ENCODE measurements around the gene BMPR1B.
"Not testable (repeated sequence)": the region's sequence is repeated elsewhere in the genome, so short reads cannot be mapped to it uniquely, and the experiment has no call there.

Gene BMPR1B

DNA sequence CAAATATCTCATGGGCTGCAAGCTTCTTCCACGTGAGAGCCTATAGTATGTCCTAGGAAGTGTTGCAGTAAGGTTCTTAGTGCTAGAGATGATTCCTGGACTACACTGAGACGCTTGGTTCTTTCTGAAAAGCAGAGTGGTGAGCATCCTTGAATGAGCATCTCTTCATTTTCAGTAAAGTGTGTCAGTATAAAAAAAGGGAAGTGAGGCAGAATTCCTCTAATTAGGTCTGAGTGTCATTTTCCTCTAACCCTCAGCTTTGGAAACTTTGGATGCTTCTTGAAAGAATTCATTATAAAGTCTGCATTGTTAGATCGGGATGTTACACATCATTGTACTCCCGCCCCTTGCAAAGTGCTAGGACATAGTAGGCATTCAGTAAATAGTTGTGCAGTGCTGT is 5.2 kb downstream of the BMPR1B start:
- DNase-seq (ENCODE audit: low read depth) = no peak

DNA sequence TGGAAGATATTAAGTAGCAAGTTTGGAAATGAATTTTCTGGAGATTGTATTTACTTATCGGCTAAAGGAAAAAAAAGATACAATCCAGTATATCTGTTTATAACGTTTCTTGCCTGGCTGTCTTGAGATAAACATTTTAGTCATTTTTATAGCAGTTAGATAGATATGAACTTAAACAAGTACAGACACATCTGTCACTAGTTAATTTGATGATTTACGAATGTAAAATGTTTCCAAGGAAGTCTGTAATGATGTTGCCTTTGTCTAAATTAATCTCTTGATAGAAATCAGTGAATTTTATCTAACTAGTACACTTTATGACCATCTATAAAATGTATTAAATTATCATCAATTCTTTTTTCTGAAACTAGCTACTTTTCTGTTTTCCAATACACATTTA is 5.7 kb downstream of the BMPR1B start:
- no peak for DNase-seq (ENCODE audit: low read depth)

DNA sequence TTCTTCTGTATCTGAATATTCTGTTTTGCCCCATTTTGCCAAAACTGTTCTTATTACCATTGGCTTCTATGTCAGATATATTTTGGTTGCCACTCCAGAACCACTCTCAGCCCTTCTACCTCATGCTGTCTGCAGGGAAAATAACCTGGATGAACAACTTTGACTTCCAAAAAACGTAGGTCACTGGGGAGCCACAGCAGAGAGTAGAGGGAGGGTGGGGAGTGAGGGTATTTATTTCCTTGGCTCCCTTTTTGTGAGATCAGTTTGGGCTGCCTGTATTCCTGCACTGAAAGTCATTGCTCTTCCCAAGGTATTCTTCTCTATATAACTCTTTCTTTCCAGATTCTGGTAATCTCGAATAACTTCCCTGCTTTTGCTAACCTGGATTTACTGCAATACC is 6.3 kb downstream of the BMPR1B start:
- DNase-seq (ENCODE audit: low read depth) = no peak

DNA sequence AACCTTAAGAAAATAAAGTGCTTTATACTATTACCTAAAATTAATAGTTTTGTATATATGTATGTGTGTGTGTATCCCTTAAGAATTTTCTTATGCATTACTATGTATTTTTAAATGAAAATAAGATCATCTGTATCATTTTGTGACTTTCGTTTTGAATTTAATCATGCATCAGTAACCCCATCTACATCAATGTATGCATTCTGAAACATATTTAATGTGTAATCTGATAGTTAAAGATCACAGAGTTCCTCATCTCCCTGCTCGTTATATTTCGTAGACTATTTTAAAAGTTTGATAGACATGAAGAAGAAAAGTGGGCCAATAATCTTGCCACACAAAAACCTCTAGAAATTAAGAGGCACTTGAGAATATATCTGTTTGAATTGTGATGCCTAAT is 7.4 kb downstream of the BMPR1B start:
- no peak for DNase-seq (ENCODE audit: low read depth)

DNA sequence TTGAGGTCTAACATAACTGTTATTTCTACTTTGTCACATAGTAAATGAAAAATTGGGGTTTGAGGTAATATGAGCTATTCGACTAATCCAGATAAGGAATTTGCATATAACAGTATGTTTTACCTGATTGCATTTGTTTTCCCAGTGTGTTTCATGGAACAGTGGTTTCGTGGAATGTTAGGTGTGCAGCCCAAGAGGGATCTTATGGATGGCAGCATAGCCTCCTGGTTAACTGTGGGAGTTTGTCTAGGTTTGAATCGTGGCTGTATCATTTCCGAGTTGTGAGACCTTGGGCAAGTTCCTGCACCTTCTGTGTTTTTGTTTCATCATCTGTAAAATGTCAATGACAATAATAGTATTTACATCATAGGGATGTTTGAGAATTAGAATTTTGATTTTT is 7.9 kb downstream of the BMPR1B start:
- no peak for DNase-seq (ENCODE audit: low read depth)

DNA sequence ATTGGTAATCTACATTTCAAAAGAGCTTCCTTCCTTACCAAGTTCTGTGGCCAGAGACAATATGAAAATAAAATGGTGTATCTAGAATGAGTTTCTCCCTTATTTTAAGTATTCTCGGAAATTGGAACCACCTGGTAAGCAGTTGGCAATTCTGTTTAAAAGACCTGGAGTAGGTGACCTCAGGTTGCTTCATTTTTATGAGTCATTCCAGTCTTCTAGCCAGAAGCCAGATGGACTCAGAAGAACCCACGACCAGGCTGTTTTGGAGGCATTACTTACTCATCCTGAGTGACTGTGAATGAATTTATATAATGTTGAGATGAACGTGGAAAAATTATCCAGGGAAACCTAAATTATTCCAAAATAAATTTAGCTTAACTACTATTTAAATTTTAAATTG is 9.1 kb downstream of the BMPR1B start:
- DNase-seq (ENCODE audit: low read depth) = no peak

DNA sequence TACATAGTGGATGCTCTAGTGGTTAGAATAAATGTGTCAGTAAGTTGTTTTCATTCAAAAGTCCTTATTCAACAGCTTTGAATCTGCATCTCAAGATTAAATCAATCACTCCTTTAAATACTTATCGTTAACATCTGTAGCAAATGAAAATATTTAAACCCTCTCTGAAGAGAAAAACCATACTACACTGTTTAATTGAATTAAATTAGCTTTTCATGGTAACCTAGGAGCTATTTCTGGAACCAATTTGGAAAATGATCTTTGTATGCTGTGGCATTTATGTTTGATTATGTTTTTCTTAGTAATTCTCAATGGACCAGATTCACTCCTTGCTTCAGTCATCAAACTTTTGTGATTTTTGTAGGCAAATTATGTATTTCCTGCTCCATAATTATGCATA is 9.7 kb downstream of the BMPR1B start:
- no peak for DNase-seq (ENCODE audit: low read depth)

DNA sequence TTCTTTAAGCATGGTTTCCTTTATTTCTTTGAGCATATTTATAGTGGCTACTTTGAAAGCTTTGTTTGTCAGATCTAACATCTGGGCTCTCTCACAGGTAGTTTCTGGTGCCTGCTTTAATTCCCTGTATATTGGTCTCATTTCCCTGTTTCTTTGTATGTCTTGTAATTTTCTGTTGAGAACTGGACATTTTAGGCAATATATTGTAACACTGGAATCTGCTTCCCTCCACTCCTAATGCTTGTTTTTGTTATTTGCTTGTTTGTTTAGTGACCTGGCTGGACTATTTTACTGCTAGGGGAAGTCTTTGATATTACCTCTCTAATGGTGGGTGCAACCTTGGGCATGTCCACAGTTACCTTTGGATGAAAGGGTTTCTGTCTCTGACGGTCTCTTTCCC is 25.0 kb downstream of the BMPR1B start:
- no peak for DNase-seq (ENCODE audit: low read depth)

DNA sequence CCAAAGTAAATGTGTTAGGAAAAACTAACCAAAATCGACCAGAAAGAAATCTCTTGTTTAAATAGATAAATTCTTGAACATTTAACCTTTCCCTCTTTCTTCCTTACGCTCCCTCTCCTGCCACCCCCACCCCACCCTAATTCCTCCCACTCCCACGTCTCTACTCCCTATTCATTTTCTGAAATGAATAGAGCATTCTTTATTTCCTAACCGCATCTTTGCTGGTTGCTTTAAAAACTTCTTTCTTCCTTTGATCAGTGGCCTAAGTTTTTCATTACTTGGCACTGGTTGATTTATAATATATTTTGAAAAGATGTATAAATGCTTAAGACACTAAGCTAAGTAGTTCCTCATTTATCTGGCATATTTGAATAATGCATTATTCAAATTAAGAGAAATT is 33.9 kb downstream of the BMPR1B start:
- DNase-seq (ENCODE audit: low read depth) = no peak

DNA sequence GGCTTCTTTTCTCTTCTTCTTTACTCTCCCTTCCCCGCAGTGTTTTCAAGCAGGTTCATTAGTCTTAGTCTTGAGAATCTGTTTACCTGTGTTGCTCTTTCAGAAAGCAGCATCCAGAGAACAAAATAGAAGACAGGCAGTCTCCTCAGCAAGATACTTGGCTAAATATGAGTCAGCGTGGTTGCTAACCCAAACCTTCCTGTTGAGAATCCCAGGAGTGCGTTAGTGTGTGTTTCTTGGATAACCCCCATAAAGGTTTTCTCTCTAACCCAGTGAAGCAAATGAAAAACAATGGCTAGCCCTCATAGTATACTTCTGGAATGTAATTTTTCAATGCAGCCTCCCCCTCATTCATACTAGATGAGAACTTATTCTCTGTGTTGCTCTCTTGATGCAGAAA is 41.1 kb downstream of the BMPR1B start:
- DNase-seq (ENCODE audit: low read depth) = no peak

DNA sequence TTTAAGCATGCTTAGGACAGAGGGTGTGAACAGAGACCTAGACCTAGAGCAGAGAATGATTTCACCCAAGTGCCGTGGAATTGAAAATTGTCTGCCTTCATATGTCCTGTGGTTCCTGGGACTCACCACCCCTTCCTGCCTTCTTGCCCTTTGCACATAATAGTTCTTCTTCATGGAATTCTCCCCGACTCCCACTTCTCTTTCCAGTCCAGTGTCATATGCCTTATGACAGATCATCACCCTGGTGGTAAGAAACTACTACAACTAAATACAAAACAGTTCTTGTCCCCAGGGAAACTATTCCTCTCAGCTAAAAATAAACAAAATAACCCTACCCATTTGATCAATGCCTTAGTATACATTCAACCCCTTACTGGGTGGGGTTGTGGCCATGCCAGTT is 43.3 kb downstream of the BMPR1B start:
- DNase-seq (ENCODE audit: low read depth) = no peak

DNA sequence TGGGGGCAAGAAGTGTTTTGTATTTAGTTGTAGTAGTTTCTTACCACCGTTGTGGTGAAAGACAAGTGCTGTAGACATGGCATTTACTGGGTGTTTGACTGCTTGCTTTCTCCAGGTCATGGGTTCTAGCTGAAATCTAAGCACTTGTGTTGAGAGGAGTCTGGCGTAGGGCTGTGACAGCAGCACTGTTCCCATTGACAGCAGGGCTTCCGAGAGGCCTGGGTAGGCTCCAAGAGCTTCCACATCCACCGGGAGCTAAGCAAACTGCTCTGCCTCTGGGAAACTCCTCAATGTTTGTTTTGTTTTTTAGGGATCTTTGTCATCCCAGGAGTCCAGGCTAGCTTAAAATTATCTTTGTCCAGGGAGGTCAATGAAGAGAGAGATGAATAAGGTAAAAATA is 44.3 kb downstream of the BMPR1B start:
- no peak for DNase-seq (ENCODE audit: low read depth)

DNA sequence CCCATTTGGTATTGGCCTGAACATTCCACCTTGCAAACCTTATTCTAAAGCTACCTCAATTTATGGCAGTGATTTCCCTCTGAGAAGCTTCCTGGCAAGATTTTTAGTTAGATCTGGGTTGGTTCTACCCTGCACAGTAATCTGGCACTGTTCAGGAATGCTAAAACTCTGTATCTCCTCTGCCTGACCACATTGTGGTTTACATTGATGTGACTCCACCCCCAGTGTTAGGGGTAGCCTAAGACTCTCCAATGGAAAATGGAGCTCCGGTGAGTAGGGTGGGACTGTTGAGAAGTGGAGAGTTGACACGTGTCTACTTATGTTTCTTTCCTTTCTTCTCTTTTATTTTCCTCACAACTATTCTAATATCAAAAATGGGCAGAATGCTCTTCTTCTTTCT is 45.4 kb downstream of the BMPR1B start:
- DNase-seq (ENCODE audit: low read depth) = no peak

DNA sequence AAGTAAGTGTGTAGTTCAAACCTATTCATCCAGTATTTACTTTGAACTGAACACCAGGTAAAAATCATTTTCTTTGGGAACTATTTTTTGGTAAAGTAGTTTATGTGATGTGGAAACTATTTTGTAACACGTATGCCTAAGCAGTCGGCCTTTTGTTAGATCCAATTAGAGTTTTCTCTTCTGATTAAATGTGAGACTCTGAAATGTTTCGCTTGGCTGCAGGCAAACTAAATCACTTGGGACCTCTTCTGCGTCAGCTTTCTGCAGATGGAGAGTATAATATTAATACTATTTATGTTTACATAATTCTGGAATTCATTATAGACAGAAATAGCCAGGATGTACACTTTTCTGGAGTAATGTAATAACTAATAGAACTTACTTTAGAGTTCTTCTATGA is 46.9 kb downstream of the BMPR1B start:
- DNase-seq (ENCODE audit: low read depth) = no peak

DNA sequence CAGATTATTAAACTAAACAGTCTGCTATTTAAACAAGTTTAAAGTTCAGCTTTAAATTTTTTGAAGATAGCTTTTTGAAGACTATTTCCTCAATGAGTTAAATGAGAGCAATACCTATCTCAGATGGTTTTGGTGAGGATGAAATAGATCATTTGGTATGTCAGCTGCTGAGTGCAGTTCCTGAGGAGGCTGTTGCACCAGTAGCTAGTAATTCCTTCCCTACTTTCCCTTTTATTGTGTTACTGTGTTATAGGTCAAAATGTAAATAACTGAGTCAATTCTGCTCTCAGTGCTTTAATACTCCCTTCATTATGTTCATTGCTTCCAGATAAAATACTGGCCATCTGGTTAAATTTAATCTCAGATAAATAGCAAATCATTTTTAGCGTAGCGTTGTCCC is 48.6 kb downstream of the BMPR1B start:
- no peak for DNase-seq (ENCODE audit: low read depth)

DNA sequence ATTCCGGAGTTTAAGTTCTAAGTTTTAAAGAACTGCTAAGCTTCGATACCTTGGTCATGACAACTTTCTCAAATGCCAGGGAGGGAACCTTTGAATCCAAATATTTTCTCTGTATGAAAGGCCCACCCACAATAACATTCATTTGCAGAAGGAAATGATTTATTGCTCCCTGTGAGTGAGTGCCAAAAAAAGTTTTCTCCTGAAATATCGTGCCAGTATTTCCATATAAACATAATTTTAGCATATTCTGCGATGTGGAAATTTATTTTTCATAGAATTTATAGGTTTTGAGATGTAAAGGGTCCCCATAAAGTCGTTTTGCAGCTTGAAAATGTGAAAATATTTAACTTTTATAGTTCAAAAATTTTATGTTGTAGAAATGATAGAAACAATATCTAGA is 53.9 kb downstream of the BMPR1B start:
- no peak for DNase-seq (ENCODE audit: low read depth)

DNA sequence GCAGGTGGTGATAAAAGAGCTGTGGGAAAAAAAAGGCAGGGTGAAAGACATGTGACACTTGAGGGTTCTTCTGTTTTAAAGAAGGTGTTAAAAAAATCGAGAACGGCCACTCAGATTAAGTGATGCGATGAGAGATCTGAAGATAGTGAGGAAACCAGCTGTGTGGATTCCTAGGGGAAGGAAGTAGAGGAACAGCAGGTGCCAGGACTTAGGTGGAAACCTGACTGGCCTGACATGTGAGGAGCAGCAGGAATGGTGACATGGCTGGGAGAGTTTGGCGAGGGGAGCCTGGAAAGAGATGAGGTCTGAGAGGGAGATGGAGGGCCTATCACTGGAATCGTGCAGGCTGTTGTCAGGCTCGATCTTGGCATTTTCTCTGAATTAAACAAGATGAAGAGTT is 55.5 kb downstream of the BMPR1B start:
- DNase-seq (ENCODE audit: low read depth) = no peak

DNA sequence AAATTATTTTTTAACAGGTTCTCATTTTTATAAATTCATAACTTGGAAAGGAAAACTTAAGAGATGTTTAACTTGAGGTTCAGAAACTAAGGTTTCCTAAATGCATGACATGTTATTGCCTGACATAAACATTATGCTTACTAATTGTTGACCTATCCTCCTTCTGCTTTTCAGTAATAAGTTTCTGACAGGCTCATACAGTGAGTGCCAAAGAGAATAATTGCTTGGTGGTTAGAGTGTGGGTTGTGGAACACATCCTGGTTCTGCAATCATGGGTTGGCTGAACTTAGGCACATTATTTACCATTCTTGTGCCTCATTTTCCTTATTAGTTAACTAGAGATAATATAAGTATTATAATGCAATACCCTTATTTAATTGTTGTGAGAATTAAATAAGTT is 56.5 kb downstream of the BMPR1B start:
- DNase-seq (ENCODE audit: low read depth) = no peak

DNA sequence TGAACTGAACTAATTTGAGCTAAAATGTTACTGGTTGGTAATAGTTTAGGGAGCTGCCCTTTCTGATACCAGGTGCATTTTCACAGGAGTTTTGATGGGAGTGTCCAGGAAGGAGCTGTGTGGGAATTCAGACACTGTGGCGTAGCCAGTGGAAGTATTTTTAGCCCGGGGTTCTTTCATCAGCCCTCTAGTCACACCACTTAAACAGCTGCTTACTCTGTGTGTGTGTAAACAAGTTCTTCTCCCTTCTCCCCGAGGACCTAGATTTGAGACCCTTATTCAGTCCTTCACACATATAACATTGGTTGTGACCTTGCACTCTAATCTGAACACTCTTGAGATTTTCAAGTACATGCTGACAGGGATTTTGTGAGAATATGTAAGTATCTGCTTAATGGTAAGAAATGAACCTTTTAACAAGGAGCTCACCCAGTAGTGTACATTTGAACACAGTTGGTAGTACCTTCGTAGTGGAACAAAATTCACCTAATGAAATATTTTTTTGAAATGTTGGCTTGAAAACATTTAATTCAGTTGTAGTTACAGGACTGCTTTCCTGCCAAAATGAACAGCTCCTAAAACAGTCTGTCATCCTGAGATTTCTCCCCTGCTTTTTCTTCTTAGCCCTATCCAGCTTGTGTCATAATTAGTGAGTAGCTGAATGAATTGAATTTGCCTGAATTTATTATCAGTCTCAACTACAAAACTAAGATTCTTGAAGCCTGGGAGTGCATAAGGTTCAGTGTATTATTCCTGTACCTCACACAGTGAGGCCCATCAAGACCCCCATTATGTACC is 61.8 kb downstream of the BMPR1B start:
- no peak for DNase-seq (ENCODE audit: low read depth)

DNA sequence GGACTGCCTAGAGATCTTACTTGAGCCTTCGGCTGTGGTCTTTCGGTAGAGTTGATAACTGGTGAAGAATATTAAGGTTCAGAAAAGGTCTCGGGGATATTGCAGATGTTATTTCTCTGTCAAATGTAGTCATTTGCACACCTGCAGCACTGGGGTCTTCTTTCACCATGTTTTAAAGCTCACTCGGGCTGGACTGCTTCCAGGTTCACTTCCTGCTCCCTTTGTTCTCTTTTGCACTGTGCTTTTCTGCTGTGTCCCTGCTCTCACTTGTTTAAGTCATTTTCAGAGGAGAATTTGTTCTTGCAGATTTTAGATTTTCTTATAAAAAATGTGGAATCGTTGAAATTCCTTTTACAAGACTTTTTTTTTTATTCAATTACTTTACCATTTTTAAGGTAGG is 68.5 kb downstream of the BMPR1B start:
- no peak for DNase-seq (ENCODE audit: low read depth)

DNA sequence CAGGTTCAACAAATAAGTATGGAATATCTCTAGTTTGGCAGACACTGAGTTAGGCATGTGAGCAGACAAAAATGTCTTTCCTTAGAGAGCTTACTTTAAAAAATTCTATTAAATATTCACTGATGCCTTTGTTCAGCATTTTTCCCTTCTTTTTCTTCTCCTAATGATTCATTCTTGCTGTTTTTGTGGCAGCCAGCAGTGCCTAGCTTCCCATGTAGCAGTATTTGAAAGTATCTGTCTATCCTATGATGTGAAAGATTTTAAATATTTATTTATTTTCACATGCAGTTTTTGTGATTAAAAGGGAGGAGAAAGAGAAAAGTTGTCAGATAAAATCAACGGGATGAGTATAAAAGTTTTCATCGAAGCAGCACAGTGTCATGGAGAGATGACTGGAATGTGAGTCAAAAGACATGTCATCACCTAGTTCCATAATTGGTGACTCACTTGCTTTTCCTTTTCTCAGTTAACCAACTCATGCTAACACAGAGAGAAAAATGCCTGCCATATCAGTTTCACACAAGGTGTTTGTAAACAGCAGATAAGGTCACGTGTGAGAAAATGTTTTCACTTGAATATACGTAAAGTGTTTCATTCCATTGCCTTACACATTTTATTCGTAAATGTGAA is 69.8 kb downstream of the BMPR1B start:
- DNase-seq (ENCODE audit: low read depth) = no peak

DNA sequence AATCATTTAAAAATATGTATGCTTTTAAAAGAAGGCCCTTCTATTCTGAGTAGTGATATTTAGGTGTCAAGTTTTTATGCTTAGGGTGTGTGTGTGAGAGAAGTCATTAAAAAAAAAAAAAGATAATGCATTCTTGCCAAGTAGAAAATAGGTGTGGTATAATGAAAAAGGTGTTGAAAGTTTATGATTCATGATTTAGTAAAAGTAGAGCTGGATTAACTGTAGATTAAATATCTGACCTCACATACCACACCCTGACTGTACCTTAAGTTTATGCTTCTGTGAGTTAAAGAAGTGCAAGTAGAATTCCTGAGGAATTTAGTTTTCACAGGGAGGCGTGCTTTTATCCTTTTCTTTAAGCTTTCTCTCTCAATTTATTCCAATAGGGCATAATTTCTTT is 71.1 kb downstream of the BMPR1B start:
- no peak for DNase-seq (ENCODE audit: low read depth)

DNA sequence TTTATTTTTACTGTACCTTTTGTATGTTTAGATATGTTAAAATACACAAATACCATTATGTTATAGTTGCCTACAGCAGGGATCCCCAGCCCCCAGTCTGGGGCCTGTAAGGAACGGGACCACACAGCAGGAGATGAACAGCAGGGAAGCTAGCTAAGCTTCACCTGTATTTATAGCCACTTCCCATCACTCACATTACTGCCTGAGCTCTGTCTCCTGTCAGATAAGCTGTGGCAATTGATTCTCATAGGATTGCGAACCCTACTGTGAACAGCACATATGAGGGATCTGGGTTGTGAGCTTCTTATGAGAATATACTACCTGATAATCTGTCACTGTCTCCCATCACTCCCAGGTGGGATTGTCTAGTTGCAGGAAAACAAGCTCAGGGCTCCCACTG is 73.9 kb downstream of the BMPR1B start:
- DNase-seq (ENCODE audit: low read depth) = no peak

DNA sequence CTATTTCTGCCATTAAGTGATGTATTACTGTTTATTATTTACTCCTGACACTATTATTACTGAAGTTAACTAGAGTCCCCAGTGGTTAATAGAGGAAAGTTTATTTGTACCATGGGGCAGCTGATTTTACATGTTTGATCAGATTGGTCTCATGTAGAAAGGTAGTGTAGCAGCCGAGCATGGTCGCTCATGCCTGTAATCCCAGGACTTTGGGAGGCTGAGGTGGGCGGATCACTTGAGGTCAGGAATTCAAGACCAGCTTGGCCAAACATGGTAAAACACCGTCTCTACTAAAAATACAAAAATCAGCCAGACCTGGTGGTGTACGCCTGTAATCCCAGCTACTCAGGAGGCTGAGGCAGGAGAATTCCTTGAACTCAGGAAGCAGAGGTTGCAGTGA is 74.6 kb downstream of the BMPR1B start:
- DNase-seq (ENCODE audit: low read depth) = not testable (repeated sequence)

Data from stimulated activated CD4-positive, alpha-beta T cell treated with anti-CD3 and anti-CD28 coated beads, Interleukin-2, amount 100 ng/mL, for 4 hours (primary cell).